Glomerular endothelial cell (primary cell): ENCODE measurements around the gene PSMD13. TPM values are rescaled to one million over a fixed set of nuclear protein-coding genes. Genes with fewer than 3 reads are reported as not detected.
"Not testable (repeated sequence)": the region's sequence is repeated elsewhere in the genome, so short reads cannot be mapped to it uniquely, and the experiment has no call there.

Source experiments
- DNase-seq: peaks from one replicate; pipeline ENCODE4 v3.0.0-alpha.2; 2011; ENCODE audit warnings: low read depth, low spot score; ENCODE audit errors: extremely low read depth
- total RNA-seq: library from RNA; depleted of rRNA; stranded (reverse); fragments of >200 nt; gene quantifications from 2 replicates; pipeline ENCODE4 v1.2.3, GENCODE V29; 2015

PSMD13 gene
- total RNA-seq, 1 donor from 2014 or later = 176 TPM

GRCh38 chr11:285021-285893 lies 48.5 kb downstream of the PSMD13 start:
- no peak for DNase-seq

- no peak for DNase-seq
These were observed 49.1 kb downstream of the PSMD13 start for GRCh38 chr11:285894-286220.

DNA sequence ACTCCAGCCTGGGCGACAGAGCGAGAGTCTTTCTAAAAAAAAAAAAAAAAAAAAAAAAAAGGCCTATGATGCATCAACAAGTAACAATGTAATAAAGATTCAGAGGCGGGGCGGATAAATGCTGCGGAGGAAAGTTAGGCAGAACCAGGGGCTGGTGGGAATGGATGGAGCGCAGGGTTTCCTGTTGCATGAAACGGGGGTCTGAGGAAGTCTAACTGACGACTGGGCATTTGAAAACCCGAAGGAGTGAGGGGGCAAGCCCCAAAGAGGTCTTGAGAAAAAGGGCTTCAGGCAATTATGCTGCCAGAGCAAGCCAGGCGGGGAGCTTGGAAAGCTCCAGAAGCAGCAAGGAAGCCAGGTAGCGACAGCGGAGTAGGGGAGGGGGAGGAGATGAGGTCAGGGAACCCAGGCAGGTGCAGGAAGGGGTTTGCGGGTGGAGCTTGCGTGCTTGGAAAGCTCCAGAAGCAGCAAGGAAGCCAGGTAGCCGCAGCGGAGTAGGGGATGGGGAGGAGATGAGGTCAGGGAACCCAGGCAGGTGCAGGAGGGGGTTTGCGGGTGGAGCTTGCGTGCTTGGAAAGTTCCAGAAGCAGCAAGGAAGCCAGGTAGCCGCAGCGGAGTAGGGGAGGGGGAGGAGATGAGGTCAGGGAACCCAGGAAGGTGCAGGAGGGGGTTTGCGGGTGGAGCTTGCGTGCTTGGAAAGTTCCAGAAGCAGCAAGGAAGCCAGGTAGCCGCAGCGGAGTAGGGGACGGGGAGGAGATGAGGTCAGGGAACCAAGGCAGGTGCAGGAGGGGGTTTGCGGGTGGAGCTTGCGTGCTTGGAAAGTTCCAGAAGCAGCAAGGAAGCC lies 50.4 kb downstream of the PSMD13 start:
- DNase-seq = not testable (repeated sequence)

DNA sequence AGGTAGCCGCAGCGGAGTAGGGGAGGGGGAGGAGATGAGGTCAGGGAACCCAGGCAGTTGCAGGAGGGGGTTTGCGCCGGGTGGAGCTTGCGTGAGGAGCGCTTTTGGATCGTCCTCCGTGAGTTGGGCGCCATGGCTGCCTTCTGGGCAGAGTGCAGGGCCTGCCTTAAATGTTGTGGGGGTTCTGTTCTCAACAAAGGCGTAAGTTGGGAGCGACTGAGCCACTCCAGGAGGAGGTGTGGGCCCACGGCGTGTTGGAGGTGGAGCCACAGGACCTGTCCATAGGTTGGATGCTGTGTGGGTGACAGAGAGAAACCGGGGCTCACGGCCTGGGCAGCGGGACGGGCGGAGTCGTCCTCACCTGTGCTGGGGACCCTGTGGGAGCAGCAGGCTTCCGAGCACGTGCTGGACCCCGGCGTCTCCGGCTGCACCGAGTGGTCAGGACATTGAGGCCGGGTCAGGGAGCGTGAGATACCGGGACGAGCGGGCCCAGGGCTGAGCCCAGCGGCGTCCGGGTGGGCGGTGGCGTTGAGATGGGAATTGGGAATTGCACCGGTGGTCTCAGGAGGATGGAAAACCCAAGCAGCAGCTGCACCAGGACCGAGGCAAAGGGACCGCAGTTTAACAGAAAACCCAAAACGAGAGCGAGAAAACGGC lies 51.2 kb downstream of the PSMD13 start:
- no peak for DNase-seq

GRCh38 chr11:288478-289397 lies 52.0 kb downstream of the PSMD13 start, which contains the start of gene PGGHG:
PGGHG (plus strand) TSS chr11:289126; CDS start chr11:289817, 691 bp downstream.
- DNase-seq = no peak

DNA sequence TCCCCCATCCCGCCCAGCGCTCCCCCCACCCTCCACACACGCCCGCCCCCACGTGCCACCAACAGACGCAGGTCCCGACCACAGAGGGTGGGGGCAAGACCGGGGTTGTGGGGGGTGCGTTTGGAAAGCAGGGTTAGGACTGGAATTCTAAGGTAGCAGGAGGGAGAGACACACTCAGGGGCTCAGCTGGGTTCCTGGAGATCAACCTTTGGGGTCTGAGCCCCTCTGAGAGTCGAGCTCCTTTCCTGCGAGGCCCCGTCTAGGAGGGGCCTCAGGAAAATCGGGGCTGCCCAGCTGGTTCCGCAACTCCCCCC lies 52.6 kb downstream of the PSMD13 start:
- no peak for DNase-seq

DNA sequence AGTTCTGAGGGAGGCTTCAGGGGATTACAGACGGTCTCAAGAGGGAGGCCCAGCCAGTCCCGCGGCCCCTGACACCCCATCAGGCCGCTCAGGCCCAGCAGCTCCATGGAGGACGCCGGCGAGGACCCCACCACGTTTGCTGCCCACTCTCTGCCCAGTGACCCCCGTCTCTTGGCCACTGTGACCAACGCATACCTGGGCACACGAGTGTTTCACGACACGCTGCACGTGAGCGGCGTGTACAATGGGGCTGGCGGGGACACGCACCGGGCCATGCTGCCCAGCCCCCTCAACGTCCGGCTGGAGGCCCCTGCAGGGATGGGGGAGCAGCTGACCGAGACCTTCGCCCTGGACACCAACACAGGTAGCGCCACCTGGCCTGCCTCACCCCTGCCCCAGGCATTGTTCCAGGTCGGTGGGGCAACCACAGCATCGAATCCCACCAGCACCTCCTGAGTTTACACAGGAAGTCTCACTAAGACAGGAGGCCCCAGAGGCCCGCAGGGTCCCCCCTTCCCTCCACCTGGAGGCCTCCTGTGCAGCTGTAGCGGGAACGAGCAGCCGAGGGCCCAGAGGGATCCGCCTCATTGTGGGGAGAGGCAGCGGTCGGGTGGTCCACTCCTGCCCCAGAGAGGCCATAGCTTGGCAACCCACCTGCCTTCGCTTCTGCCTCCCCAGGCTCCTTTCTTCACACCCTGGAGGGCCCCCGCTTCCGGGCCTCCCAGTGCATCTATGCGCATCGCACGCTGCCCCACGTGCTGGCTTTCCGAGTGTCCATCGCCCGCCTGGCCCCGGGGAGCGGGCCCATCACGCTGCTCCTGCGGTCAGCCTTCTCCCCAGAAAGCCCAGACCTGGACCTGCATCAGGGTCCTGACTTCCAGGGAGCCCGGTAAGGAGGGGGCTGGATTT lies 53.2 kb downstream of the PSMD13 start:
- DNase-seq = no peak

GRCh38 chr11:290621-291231 lies 54.0 kb downstream of the PSMD13 start:
- DNase-seq = no peak

GRCh38 chr11:291281-292210 lies 54.8 kb downstream of the PSMD13 start:
- DNase-seq = no peak

DNA sequence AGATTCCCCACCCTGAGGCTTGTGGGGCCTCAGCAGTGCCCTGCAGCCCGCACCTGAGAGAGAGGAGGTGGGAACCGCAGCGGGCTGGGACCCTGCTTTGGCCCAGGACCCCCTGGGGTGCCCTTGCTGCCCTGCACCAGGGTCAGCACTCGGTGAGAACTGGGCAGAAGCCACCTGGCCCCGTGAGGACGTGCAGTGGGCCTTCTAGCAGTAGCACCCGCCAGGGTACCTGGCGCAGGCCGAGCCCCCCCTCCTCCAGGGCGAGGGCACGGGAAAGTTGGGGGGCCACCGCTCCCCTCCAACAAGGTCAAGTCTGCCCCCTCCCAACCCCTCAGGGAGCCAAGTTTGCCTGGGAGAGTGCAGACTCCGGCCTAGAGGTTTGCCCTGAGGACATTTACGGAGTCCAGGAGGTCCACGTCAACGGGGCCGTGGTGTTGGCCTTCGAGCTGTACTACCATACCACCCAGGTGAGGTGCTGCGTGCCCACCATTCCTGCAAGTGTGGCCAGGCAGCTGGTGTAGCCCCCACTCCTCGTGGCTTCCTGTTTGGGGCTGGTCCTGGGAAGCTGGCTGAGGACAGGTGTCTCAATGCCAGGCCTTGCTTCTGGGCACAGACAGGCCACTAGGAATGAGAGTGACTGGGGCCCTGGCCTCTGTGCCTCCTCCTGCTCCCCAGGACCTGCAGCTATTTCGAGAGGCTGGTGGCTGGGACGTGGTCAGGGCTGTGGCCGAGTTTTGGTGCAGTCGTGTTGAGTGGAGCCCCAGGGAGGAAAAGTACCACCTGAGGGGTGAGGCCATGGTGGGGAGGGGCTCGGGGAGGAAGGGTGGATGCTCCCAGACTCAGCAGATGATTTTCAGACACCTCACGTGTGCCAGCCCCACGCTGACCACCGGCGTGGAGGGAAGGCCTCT lies 55.7 kb downstream of the PSMD13 start:
- no peak for DNase-seq

- DNase-seq = no peak
These were observed 56.6 kb downstream of the PSMD13 start for GRCh38 chr11:293271-293851.

DNA sequence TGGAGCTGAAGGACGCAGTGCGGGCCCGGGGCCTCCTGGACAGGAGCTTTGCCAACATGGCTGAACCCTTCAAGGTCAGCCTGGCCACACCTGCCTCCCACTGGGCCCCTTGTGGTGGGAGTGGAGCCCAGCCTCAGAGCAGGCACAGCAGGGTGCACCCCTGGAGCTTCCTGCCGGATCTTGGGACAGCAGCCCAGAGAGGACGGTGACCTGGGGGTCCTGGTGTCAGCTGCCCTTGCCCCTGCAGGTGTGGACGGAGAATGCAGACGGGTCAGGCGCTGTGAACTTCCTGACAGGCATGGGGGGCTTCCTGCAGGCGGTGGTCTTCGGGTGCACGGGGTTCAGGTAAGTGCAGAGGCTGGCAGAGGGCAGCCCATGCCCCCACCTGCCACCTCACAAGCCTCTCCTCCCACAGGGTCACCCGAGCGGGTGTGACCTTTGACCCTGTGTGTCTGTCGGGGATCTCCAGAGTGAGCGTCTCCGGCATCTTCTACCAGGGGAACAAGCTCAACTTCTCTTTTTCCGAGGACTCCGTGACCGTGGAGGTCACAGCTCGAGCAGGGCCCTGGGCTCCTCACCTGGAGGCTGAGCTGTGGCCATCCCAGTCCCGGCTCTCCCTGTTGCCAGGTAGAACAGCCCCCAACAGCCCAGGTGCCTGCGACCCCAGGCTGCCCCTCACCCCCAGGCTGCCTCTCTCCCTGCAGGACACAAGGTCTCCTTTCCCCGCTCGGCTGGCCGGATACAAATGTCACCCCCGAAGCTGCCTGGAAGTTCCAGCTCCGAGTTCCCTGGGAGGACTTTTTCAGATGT lies 57.3 kb downstream of the PSMD13 start:
- DNase-seq = no peak

DNA sequence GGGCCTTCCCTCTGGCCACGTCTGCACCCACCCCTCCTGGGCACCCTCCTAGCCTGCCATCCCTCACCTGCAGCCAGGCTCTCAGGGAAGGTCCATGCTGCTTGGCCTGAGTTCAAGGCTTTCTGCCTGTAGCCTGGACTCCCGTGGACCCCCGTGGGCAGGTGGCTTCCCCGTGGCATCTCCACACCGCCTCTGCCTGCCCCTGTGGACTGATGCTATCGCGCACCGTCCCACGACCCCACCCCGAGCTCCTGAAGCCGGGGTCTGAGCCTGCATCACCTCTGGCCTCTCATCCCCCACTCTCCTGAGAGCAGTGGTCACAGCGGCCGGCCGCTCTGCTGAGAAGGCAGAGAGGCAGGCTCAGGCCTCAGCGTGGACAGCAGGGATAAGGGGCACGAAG lies 58.0 kb downstream of the PSMD13 start:
- no peak for DNase-seq

GRCh38 chr11:295351-296170 lies 58.8 kb downstream of the PSMD13 start:
- DNase-seq = no peak
